Uterus (tissue), 2 donors: Measurements from ENCODE around the gene CYYR1.

Source experiments
- CTCF ChIP-seq, 4 experiments: fragments of 200-600 bp in 2 of 4; fragments of 450-650 bp in 2 of 4; sonication (generic) in 2 of 4; IDR thresholded peaks; one replicate each; pipeline ENCODE4 v1.5.1; 2016 to 2019; ENCODE audit warnings: antibody characterized with exemption in 4 of 4, mild to moderate bottlenecking in 2 of 4, moderate library complexity in 1 of 4
- POLR2A ChIP-seq, 2 donors: fragments of 450-650 bp; IDR thresholded peaks; one replicate each; pipeline ENCODE4 v1.6.1; 2016; ENCODE audit warnings: antibody characterized with exemption in 2 of 2, mild to moderate bottlenecking in 1 of 2, moderate library complexity in 1 of 2

GRCh38 chr21:26433386-26433785, 139.7 kb downstream of the CYYR1 start:
- TF ChIP-seq CTCF (IDR thresholded peaks at IDR 0.05) (no peak), POLR2A (IDR thresholded peaks at IDR 0.05) (no peak)
